Putamen (tissue), 1 donor: ENCODE measurements around the gene CEACAM8.
"Not testable (repeated sequence)": the region's sequence is repeated elsewhere in the genome, so short reads cannot be mapped to it uniquely, and the experiment has no call there.

Experiments
- DNase-seq: peaks from one replicate; pipeline ENCODE4 v3.0.0-alpha.2; 2016; ENCODE audit warnings: low spot score

The CEACAM8 gene

GRCh38 chr19:42544146-42544545 lies 50.6 kb downstream of the CEACAM8 start:
- no peak for DNase-seq

- DNase-seq, result no peak
Observed at GRCh38 chr19:42542791-42543190, 51.9 kb downstream of the CEACAM8 start.

- no peak for DNase-seq
Observed at GRCh38 chr19:42540071-42540553, 54.6 kb downstream of the CEACAM8 start.

GRCh38 chr19:42538841-42539709 lies 55.6 kb downstream of the CEACAM8 start:
- DNase-seq, result no peak

DNA sequence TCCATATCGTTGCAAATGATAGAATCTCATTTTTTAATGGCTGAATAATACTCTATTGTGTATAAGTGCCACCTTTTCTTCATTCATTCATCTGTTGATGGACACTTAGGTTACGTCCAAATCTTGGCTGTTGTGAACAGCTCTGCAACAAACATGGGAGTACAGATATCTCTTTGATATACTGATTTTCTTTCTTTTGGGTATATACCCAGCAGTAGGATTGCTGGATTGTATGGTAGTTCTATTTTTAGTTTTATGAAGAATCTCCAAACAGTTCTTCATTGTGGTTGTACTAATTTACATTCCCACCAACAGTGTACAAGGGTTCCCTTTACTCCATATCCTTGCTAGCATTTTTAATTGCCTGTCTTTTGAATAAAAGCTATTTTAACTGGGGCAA lies 59.4 kb downstream of the CEACAM8 start:
- DNase-seq, result not testable (repeated sequence)

DNA sequence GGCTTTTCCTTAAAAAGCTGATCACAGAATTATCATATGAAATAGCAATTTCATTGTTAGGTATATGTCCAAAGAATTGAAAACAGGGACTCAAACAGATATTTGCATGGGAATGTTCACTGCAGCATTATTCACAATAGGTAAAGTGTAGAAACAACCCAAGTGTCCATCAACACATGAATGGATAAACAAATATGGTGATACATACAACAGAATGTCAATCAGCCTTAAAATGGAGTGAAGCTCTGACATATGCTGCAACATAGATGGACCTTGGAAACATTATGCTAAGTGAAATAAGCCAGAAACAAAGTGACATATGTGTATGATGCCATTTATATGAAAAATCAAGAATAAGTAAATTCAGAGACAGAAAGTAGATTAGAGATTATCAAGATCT lies 60.3 kb downstream of the CEACAM8 start:
- DNase-seq, result no peak

DNA sequence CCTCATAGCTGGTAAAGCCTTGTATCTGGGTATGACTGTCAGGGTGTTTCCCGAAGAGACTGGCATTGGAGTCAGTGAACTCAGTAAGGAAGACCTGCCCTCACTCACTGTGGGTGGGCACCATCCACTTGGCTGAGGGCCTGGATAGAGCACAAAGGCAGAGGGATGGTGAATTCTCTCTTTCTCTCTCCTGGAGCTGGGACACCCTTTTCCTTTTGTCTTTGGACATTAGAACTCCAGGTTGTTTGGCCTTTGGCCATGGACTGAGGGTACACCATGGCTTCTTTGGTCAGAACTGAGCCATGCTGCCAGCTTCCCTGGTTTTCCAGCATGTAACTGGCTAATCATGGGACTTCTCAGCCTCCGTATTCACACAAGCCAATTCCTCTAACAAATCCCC lies 61.8 kb downstream of the CEACAM8 start:
- DNase-seq, result no peak

- DNase-seq, result no peak
Observed at GRCh38 chr19:42531313-42531712, 63.4 kb downstream of the CEACAM8 start.
